ENCODE data around the gene NT5DC2.

DNA sequence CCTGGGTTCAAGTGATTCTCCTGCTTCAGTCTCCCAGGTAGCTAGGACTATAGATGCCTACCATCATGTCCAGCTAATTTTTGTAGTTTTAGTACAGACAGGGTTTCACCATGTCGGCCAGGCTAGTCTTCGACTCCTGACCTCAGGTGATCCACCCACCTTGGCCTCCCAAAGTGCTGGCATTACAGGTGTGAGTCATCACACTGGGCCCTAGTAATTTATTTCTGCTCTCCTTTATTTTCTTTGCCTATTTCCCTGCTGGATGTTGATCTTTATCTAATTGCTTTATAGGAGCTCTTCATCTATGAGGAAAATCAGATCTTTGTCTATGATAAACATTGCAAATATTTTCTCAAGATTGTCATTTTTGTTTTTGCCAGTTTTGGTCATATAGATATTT lies 34.4 kb upstream of the NT5DC2 start:
- TF ChIP-seq, protein P1, sequence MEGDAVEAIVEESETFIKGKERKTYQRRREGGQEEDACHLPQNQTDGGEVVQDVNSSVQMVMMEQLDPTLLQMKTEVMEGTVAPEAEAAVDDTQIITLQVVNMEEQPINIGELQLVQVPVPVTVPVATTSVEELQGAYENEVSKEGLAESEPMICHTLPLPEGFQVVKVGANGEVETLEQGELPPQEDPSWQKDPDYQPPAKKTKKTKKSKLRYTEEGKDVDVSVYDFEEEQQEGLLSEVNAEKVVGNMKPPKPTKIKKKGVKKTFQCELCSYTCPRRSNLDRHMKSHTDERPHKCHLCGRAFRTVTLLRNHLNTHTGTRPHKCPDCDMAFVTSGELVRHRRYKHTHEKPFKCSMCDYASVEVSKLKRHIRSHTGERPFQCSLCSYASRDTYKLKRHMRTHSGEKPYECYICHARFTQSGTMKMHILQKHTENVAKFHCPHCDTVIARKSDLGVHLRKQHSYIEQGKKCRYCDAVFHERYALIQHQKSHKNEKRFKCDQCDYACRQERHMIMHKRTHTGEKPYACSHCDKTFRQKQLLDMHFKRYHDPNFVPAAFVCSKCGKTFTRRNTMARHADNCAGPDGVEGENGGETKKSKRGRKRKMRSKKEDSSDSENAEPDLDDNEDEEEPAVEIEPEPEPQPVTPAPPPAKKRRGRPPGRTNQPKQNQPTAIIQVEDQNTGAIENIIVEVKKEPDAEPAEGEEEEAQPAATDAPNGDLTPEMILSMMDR (IDR thresholded peaks at IDR 0.05): no peak
- no peak for TF ChIP-seq POLR2AphosphoS5 (IDR thresholded peaks at IDR 0.05)
